IPS-18a (cell line): ENCODE measurements around the gene UGT2B15.
"Not testable (repeated sequence)": the region's sequence is repeated elsewhere in the genome, so short reads cannot be mapped to it uniquely, and the experiment has no call there.

ENCODE experiments used
- H3K27ac ChIP-seq: one replicate; pipeline ENCODE4 v1.5.1; 2013; ENCODE audit warnings: low read length
- H3K27me3 ChIP-seq: one replicate; pipeline ENCODE4 v1.6.1; 2013; ENCODE audit warnings: mild to moderate bottlenecking, low read length; ENCODE audit not compliant: control insufficient read depth, insufficient read depth
- H3K36me3 ChIP-seq: one replicate; pipeline ENCODE4 v1.6.1; 2013; ENCODE audit warnings: low read depth, low read length; ENCODE audit not compliant: control insufficient read depth
- H3K4me1 ChIP-seq: one replicate; pipeline ENCODE4 v1.6.1; 2013; ENCODE audit warnings: low read depth, low read length; ENCODE audit not compliant: control insufficient read depth
- H3K4me3 ChIP-seq: one replicate; pipeline ENCODE4 v1.5.1; 2013; ENCODE audit warnings: low read length
- H3K9ac ChIP-seq: one replicate; pipeline ENCODE4 v1.6.1; 2013; ENCODE audit warnings: mild to moderate bottlenecking, low read length, moderate library complexity
- H3K9me3 ChIP-seq: one replicate; pipeline ENCODE4 v1.6.1; 2013; ENCODE audit warnings: low read depth, low read length; ENCODE audit not compliant: control insufficient read depth

UGT2B15 gene

GRCh38 chr4:68681298-68681697 is 10.8 kb upstream of the UGT2B15 start:
- not testable (repeated sequence) for H3K4me3 ChIP-seq, H3K9me3 ChIP-seq, H3K9ac ChIP-seq, H3K27ac ChIP-seq, H3K4me1 ChIP-seq, H3K27me3 ChIP-seq, H3K36me3 ChIP-seq

GRCh38 chr4:68673143-68673542 is 2.7 kb upstream of the UGT2B15 start:
- Histone ChIP-seq H3K9me3 (no peaks in the 10 kb centered on the region), H3K9ac (no peak overlapping the region), H3K4me1 (no peaks in the 10 kb centered on the region), H3K27ac (no peak overlapping the region), H3K36me3 (no peaks in the 10 kb centered on the region), H3K4me3 (no peak overlapping the region), H3K27me3 (no peaks in the 10 kb centered on the region)

- H3K27ac ChIP-seq, H3K9me3 ChIP-seq, H3K4me3 ChIP-seq, H3K4me1 ChIP-seq, H3K27me3 ChIP-seq, H3K36me3 ChIP-seq, H3K9ac ChIP-seq: not testable (repeated sequence)
Observed at GRCh38 chr4:68671217-68671616, 765 bp upstream of the UGT2B15 start.

GRCh38 chr4:68668537-68669163 is 1.8 kb downstream of the UGT2B15 start:
- not testable (repeated sequence) for H3K4me1 ChIP-seq, H3K4me3 ChIP-seq, H3K27me3 ChIP-seq, H3K9me3 ChIP-seq, H3K36me3 ChIP-seq, H3K9ac ChIP-seq, H3K27ac ChIP-seq

GRCh38 chr4:68667551-68667950 is 2.9 kb downstream of the UGT2B15 start:
- not testable (repeated sequence) for H3K9me3 ChIP-seq, H3K27ac ChIP-seq, H3K4me1 ChIP-seq, H3K9ac ChIP-seq, H3K36me3 ChIP-seq, H3K4me3 ChIP-seq, H3K27me3 ChIP-seq

GRCh38 chr4:68664721-68665120 is 5.7 kb downstream of the UGT2B15 start:
- H3K4me3 ChIP-seq, H3K36me3 ChIP-seq, H3K27me3 ChIP-seq, H3K9ac ChIP-seq, H3K27ac ChIP-seq, H3K4me1 ChIP-seq, H3K9me3 ChIP-seq: not testable (repeated sequence)

- H3K4me3 ChIP-seq, H3K27ac ChIP-seq, H3K9ac ChIP-seq, H3K4me1 ChIP-seq, H3K9me3 ChIP-seq, H3K36me3 ChIP-seq, H3K27me3 ChIP-seq: not testable (repeated sequence)
Observed at GRCh38 chr4:68662836-68663574, 7.4 kb downstream of the UGT2B15 start.

- no peaks in the 10 kb centered on the region for H3K27me3 ChIP-seq
- H3K4me1 ChIP-seq = peaks cover 6% of the 10 kb centered on the region
- no peak overlapping the region for H3K27ac ChIP-seq
- no peaks in the 10 kb centered on the region for H3K9me3 ChIP-seq
- H3K36me3 ChIP-seq = no peaks in the 10 kb centered on the region
- no peak overlapping the region for H3K4me3 ChIP-seq
- no peak overlapping the region for H3K9ac ChIP-seq
Observed at GRCh38 chr4:68658672-68659071, 11.8 kb downstream of the UGT2B15 start.

- H3K4me1 ChIP-seq, H3K9ac ChIP-seq, H3K27ac ChIP-seq, H3K27me3 ChIP-seq, H3K36me3 ChIP-seq, H3K9me3 ChIP-seq, H3K4me3 ChIP-seq: not testable (repeated sequence)
Observed at GRCh38 chr4:68657022-68657594, 13.3 kb downstream of the UGT2B15 start.

- H3K9me3 ChIP-seq, H3K9ac ChIP-seq, H3K27me3 ChIP-seq, H3K4me3 ChIP-seq, H3K4me1 ChIP-seq, H3K36me3 ChIP-seq, H3K27ac ChIP-seq: not testable (repeated sequence)
Observed at GRCh38 chr4:68656445-68656973, 13.9 kb downstream of the UGT2B15 start.

GRCh38 chr4:68655764-68656444 is 14.5 kb downstream of the UGT2B15 start:
- H3K4me1 ChIP-seq = no peaks in the 10 kb centered on the region
- H3K27me3 ChIP-seq = no peaks in the 10 kb centered on the region
- H3K9me3 ChIP-seq = no peaks in the 10 kb centered on the region
- no peaks in the 10 kb centered on the region for H3K36me3 ChIP-seq
- no peak overlapping the region for H3K4me3 ChIP-seq
- no peak overlapping the region for H3K27ac ChIP-seq
- no peak overlapping the region for H3K9ac ChIP-seq
